ENCODE data around the gene PPP1R2. TPM values are rescaled to one million over a fixed set of nuclear protein-coding genes. Genes with fewer than 3 reads are reported as not detected.
"Not testable (repeated sequence)": the region's sequence is repeated elsewhere in the genome, so short reads cannot be mapped to it uniquely, and the experiment has no call there.

The PPP1R2 gene
- 27.7 and 30.8 TPM in 2 replicates for total RNA-seq (2014; rRNA removed)
- polyA plus RNA-seq (2012) = 14.2 TPM

GRCh38 chr3:195542698-195543499 is at the start of gene PPP1R2:
TSS of gene PPP1R2 (minus strand) at chr3:195543325. CDS start at chr3:195543025, 300 bp downstream.
- peak; percentile 86 for DNase-seq (ENCODE audit: low read depth)

- no peak for DNase-seq (ENCODE audit: low read depth)
Measured at GRCh38 chr3:195591852-195592251, 48.7 kb upstream of the PPP1R2 start.

GRCh38 chr3:195591220-195591619 is 48.1 kb upstream of the PPP1R2 start:
- no peak for DNase-seq (ENCODE audit: low read depth)

- DNase-seq (ENCODE audit: low read depth) = not testable (repeated sequence)
Measured at GRCh38 chr3:195590381-195590780, 47.3 kb upstream of the PPP1R2 start.

DNA sequence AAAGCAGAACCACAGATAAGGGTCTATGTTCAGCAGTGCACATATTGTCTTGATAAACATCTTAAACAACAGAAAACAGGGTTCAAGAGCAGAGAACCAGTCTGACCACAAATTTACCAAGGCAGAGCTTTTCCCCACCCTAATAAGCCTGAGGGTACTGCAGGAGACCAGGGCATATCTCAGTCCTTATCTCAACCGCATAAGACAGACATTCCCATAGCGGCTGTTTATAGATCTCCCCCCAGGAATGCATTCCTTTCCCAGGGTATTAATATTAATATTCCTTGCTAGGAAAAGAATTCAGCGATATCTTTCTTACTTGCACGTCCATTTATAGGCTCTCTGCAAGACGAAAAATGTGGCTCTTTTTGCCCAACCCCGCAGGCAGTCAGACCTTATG is 46.7 kb upstream of the PPP1R2 start:
- DNase-seq (ENCODE audit: low read depth) = not testable (repeated sequence)

DNA sequence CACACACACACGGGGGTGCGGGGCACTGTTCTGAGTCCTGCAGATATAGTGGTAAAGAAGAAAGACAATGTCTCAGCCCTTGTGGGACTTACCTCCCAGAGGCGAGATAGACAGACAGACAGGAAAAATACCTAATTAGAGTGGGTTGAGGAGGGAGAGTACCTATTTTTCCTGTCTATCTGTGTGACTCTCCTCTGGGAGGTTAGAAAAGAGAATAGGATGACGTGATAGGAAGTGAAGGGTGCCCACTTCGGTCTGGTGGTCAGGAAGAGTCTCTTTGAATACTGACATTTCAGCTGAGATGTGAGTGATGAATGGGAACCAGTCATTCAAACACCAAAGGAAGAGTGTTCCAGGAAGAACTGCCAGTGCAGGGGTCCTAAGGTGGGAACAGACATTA is 44.7 kb upstream of the PPP1R2 start:
- DNase-seq (ENCODE audit: low read depth) = no peak

DNA sequence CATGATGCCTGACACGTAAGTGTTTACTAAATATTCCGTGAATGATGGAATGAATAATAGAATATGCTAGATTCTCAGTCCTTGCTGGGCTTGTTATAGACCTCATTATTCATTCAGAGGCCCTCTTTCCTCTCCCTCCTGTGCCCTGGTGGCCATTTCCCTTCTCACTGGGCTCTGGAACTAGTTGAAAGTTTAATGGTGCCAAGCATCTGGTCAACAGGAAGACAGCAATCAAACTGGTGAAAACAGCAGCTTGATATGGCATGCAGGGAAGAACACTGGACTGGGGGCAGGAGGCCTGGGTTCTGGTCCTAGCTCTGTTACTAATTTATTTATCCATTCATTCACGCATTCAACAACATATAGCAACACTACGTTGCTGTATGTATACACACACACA is 44.3 kb upstream of the PPP1R2 start:
- DNase-seq (ENCODE audit: low read depth) = no peak

GRCh38 chr3:195584543-195584870 is 41.4 kb upstream of the PPP1R2 start:
- no peak for DNase-seq (ENCODE audit: low read depth)

DNA sequence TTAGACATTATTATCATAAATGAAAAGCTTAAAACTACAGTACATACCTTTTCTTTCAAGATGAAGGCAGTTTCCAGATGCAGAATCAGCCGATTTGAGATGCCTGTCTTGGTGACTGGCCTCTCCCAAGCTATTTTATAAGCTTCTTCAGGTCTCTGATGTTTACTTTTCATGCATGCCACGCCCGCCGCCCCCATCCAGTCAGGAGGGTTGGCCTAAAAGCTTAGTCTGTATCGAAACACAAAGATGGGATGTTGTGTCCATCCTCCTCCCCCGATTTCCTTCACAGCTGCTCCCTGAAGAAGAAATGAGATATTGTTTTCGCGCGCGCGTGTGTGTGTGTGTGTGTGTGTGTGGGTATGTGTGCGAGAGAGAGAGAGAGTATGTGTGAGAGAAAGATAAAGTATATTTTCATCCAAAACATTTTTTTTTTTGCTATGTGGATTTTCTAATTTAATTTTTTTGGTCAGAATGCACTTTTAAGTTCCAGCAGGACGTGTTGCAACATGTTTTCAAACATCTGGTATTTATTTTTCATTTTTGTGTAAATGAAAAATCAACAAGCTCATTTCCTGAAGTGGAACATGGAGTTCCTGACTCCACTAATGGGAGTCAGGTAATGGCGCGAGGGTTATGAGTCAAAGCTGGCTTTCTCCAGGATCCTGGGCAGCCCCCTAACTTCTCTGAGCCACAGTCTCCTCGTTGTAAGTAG is 40.9 kb upstream of the PPP1R2 start, which contains the start of gene APOD:
Gene APOD (minus strand): TSS at position 110 of the 712 bp plus-strand sequence. CDS start 4,479 bp downstream, outside the sequence.
- peak; percentile 74 for DNase-seq (ENCODE audit: low read depth)

GRCh38 chr3:195582947-195583346 is 39.8 kb upstream of the PPP1R2 start:
- DNase-seq (ENCODE audit: low read depth) = no peak

GRCh38 chr3:195580744-195581443 is 37.8 kb upstream of the PPP1R2 start:
- peak; percentile 17 for DNase-seq (ENCODE audit: low read depth)

DNA sequence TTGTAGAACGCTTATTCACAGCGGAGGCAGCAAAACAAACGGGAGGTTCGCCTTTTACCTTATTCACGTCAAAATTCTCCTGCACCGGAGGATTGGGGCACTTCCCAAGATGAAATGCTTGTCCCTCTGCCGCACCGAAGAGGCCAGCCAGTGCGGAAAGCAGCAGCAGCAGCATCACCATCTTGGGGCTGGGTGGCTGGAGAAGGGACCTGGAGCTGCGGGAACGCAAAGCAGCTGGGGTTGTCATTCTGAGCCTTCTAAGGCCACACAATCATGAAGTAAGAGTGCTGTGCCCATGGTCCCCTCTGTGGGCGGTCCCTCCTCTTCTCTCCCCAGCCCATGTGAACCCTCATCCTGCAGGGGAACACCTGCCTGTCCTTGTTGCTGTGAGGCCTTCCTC is 36.2 kb upstream of the PPP1R2 start:
- no peak for DNase-seq (ENCODE audit: low read depth)

DNA sequence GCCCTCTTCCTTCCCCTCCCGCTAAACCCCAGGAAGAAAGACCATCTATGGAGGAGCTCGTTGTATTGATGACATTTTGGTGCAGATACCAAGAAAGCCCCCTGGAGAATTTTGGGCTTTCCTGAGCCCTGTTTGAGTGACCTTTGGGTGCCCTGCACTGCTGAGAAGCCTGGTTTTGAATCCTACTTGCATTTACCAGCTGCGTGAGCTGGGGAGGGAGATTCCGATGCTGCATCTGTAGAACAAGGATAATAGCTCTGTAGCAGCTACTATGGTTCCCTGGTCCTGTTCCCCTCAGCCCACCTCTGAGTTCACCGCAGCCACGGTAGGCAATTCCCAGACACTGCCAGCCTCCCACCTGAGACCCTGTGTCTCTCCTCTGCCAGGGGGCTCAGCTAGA is 35.4 kb upstream of the PPP1R2 start:
- DNase-seq (ENCODE audit: low read depth) = no peak

DNA sequence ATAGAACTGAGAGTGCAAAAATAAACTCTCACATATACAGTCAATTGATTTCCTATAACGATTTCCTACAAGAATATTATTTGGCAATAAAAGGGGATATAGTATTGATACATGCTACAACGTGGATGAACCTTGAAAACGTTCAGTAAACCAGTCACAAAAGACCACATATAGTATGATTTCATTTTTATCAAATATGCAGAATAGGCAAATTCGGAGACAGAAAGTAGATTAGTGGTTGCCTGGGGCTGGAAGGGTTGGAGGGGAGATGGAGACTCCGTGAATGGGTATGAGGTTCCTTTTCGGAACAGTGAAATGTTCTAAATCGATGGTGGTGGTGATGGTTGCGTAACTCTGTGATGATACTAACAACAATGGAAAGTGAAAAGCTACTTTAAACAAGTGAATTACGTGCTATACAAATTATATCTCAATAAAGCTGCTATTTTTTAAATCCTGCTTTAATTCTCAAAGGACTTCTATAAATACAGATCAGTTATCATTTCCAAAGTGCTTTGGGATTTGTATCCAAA is 34.6 kb upstream of the PPP1R2 start:
- no peak for DNase-seq (ENCODE audit: low read depth)

- no peak for DNase-seq (ENCODE audit: low read depth)
Measured at GRCh38 chr3:195574497-195575304, 31.6 kb upstream of the PPP1R2 start.

DNA sequence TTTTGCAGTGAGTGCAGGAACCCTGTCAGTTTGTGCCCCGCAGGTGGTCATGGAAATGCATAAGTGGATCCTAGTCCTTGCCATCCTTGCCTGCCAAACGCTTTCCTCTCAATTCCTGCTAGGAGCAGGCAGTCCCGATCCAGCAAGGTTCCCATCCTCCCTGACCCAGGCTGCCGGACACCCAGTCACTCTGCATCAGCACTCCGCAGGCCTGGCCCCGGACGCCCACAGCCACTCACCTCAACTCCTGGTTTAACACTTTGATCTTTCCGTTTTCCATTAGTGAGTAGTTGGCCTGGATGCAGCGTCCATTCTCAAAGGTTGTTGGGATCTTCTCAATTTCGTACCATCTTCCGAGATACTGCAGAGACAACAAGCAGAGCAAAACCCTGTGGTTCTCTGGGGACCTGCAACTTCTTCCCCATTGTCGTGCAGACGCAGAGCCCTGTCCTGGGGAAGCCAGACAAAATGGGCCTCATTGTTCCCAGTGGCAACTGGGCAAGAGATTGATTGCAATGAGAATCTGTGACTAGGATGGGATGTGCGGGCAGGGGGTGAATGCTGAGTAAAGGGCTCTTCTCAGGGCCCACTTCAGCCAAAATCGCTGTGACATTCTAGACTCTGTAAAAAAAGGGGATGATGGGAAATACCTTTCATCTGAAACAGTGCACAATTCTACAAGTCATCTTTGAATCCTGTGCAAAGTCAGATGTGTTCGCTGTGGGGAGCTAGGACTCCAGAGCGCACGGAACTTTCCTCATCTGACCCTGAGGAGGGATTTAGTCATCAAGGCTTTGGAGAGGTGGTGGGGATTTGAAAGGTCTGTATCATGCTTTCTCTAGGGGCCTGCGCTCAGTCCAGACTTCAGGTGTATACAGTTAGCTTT is 30.7 kb upstream of the PPP1R2 start:
- DNase-seq (ENCODE audit: low read depth) = no peak

- no peak for DNase-seq (ENCODE audit: low read depth)
Measured at GRCh38 chr3:195571361-195571760, 28.2 kb upstream of the PPP1R2 start.

GRCh38 chr3:195570912-195571311 is 27.8 kb upstream of the PPP1R2 start:
- DNase-seq (ENCODE audit: low read depth) = no peak

GRCh38 chr3:195570344-195570743 is 27.2 kb upstream of the PPP1R2 start:
- DNase-seq (ENCODE audit: low read depth) = no peak

DNA sequence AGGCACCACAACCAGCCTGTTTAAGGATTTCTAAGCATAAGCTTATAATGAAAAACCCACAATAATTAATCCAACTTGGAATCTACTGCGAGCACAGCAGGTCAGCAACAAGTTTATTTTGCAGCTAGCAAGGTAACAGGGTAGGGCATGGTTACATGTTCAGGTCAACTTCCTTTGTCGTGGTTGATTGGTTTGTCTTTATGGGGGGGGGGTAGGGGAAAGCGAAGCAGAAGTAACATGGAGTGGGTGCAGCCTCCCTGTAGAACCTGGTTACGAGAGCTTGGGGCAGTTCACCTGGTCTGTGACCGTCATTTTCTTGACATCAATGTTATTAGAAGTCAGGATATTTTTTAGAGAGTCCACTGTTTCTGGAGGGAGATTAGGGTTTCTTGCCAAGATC is 25.5 kb upstream of the PPP1R2 start:
- DNase-seq (ENCODE audit: low read depth) = no peak
